ENCODE data around the gene C6orf120.

C6orf120 gene

DNA sequence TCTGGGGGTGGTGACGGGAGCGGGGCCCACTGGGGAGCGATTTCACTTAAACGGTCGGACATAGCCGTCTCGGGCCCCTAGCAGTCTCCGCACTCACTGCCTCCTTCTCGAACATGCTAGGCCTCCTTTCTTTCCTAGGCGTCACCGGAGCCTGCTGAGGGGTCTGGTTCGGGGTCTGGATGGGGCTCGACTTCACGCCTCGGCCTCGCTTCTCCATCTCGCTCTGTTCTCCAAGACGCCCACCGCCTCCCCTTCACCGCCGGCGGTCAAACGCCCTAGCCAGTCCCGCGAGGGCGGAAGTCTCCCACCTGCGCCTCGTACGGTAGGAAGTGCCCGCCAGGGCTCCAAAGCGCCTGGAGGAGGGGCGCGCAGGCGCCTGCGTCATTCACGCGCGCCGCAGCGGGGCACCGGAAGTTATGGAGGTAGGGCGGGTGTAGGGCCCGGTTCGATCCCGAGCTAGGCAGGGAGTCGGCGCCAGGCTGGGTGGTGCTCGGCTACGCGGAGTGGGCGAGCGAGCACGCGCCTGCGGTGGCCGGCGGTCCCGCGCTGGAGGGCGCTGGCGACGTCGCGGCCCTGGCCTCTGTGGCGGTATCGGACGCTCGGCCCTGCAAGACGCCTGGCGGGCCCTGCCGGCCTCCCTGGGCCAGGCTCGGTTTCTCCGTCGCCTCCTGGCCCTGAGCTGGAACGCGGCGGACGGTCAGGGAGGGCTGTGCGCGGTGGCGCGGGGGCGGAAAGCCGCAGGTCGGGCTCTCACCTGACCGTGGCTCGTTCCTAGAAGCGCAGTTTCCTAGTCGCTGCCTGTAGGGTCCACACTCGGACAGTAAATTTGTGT lies 49.5 kb downstream of the C6orf120 start, which contains the start of the genes DYNLT2 and ERMARD:
Gene DYNLT2 (minus strand): TSS at position 331 of the 832 bp plus-strand sequence. CDS start 114 bp downstream, at position 217.
Gene ERMARD (plus strand): TSS at position 381 of the 832 bp plus-strand sequence. CDS start 36 bp downstream, at position 417.
- Histone ChIP-seq H3K4me3 (ENCODE audit: low read depth, low read length) (peak within 1 kb of the TSS; percentile 92), H3K9me3 (ENCODE audit: control insufficient read depth, insufficient read depth, low read depth, low read length) (no peaks in the 10 kb centered on the region), H3K36me3 (ENCODE audit: control insufficient read depth, insufficient read depth, low read length) (no peaks in the 10 kb centered on the region), H3K9ac (ENCODE audit: low read length) (peak within 1 kb of the TSS; percentile 99), H3K4me1 (ENCODE audit: control insufficient read depth, insufficient read depth, low read length) (peaks cover 20% of the 10 kb centered on the region), H3K27ac (ENCODE audit: low read depth, low read length) (peak within 1 kb of the TSS; percentile 97), H3K27me3 (ENCODE audit: control insufficient read depth, insufficient read depth, low read length) (no peaks in the 10 kb centered on the region)

DNA sequence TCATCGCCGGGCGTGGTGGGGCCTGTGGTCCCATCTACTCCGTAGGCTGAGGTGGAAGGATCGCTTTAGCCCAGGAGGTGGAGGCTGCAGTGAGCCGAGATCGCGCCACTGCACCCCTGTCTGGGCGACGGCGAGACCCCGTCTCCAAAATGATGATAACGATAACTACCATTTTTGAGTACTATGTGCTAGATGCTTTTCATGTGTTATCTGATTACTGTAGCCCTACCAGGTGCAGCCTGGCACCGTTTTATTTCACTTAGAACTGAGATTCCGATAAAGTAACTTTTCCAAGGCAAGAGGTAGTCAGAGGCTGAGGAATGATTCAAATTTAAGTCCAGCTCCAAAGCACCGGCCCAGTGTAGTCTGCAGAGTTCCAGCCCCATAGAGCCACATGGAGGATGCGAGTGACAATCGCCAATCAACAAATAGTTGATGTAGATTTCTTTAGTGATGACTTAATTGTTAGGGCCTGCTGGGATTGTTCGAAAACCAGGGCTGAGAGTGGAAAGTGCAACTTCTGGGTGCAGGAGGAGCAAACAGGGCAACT lies 50.2 kb downstream of the C6orf120 start:
- H3K27ac ChIP-seq (ENCODE audit: low read depth, low read length) = peak overlapping the region; percentile 97
- peaks cover 5% of the 10 kb centered on the region for H3K36me3 ChIP-seq (ENCODE audit: control insufficient read depth, insufficient read depth, low read length)
- peaks cover 20% of the 10 kb centered on the region for H3K4me1 ChIP-seq (ENCODE audit: control insufficient read depth, insufficient read depth, low read length)
- no peaks in the 10 kb centered on the region for H3K9me3 ChIP-seq (ENCODE audit: control insufficient read depth, insufficient read depth, low read depth, low read length)
- no peaks in the 10 kb centered on the region for H3K27me3 ChIP-seq (ENCODE audit: control insufficient read depth, insufficient read depth, low read length)
- peak overlapping the region; percentile 92 for H3K4me3 ChIP-seq (ENCODE audit: low read depth, low read length)
- peak overlapping the region; percentile 99 for H3K9ac ChIP-seq (ENCODE audit: low read length)

All from HUES6 (cell line).